GM12878 (cell line): ENCODE data around the gene NAV3. TPM values are rescaled to one million over a fixed set of nuclear protein-coding genes. Genes with fewer than 3 reads are reported as not detected.

Source experiments
- ATAC-seq: fragments of 200-7000 bp; cut with Tn5 transposase; 3 replicates; pipeline ENCODE4 v1.9.1; 2020; ENCODE audit warnings: mild to moderate bottlenecking, moderate library complexity
- BruUV-seq: library from RNA; stranded (reverse); fragments of 400-500 nt; replicated peaks from 2 replicates; lab custom pipeline; 2021; lab: Mats Ljungman, UMichigan
- CTCF ChIA-PET: fragments of 300-600 bp; sonication (Branson Sonifier 250); formaldehyde crosslinking; extraction: SDS; loops from one replicate; lab custom pipeline; 2021; ENCODE audit warnings: inconsistent platforms; lab: Yijun Ruan, JAX
- POLR2A ChIA-PET: fragments of 350-600 bp; formaldehyde crosslinking; extraction: SDS; loops from one replicate; lab custom pipeline; 2021; ENCODE audit warnings: inconsistent platforms; lab: Charles Lee
- RAD21 ChIA-PET: fragments of 300-600 bp; sonication (Branson Sonifier 250); formaldehyde crosslinking; loops from one replicate; lab custom pipeline; 2023; ENCODE audit warnings: antibody characterized with exemption; ENCODE audit not compliant: unreplicated experiment; lab: Charles Lee
- SMC1A ChIA-PET: fragments of 300-600 bp; sonication (Branson Sonifier 250); formaldehyde crosslinking; loops from one replicate; lab custom pipeline; 2023; ENCODE audit not compliant: unreplicated experiment, uncharacterized antibody; lab: Charles Lee
- DNase-seq: peaks from one replicate; pipeline ENCODE4 v3.0.0-alpha.2; 2011; ENCODE audit warnings: low read depth, low spot score
- FAIRE-seq: peaks from 3 replicates; lab custom pipeline; 2011; peaks lifted over from hg19 to GRCh38; lab: Jason Lieb, UNC
- H2AFZ ChIP-seq: 2 replicates; pipeline ENCODE4 v1.6.0; 2011; ENCODE audit warnings: low read depth, low read length, control low read depth; ENCODE audit not compliant: control insufficient read depth
- H3K27ac ChIP-seq: 2 replicates; pipeline ENCODE4 v1.5.1; 2011; ENCODE audit warnings: control low read depth; ENCODE audit not compliant: control insufficient read depth, insufficient read depth
- H3K27me3 ChIP-seq, 2 experiments: replicated peaks in 1 of 2; 2 replicates each; pipeline versions ENCODE4 v1.6.0 to v1.6.1; 2011; ENCODE audit warnings: low read length in 1 of 2; ENCODE audit not compliant: control insufficient read depth in 2 of 2, insufficient read depth in 2 of 2
- H3K36me3 ChIP-seq, 2 experiments: 2 replicates each; pipeline ENCODE4 v1.5.1; 2011; ENCODE audit warnings: low read length in 1 of 2; ENCODE audit not compliant: control insufficient read depth in 2 of 2, insufficient read depth in 2 of 2
- H3K4me1 ChIP-seq: 2 replicates; pipeline ENCODE4 v1.6.1; 2011; ENCODE audit warnings: mild to moderate bottlenecking, low read length, moderate library complexity, mixed read lengths; ENCODE audit not compliant: control insufficient read depth, insufficient read depth
- H3K4me2 ChIP-seq: 2 replicates; pipeline ENCODE4 v1.6.0; 2011; ENCODE audit warnings: control low read depth; ENCODE audit not compliant: control insufficient read depth, insufficient read depth
- H3K4me3 ChIP-seq: fragments of 200-600 bp; sonication (generic); 2 replicates; pipeline ENCODE4 v1.5.1; 2016
- H3K79me2 ChIP-seq: 2 replicates; pipeline ENCODE4 v1.6.0; 2011; ENCODE audit warnings: low read length; ENCODE audit not compliant: control insufficient read depth, insufficient read depth
- H3K9ac ChIP-seq: 2 replicates; pipeline ENCODE4 v1.8.0; 2011; ENCODE audit warnings: low read length, control low read depth, mixed read lengths; ENCODE audit not compliant: control insufficient read depth, insufficient read depth
- H3K9me3 ChIP-seq: replicated peaks from 3 replicates; pipeline ENCODE4 v1.5.1; 2011; ENCODE audit warnings: mild to moderate bottlenecking, low read length; ENCODE audit not compliant: control insufficient read depth, insufficient read depth
- H4K20me1 ChIP-seq: 2 replicates; pipeline ENCODE4 v1.6.0; 2011; ENCODE audit not compliant: control insufficient read depth, insufficient read depth
- CBX5 ChIP-seq: sonication (generic); IDR thresholded peaks from 2 replicates; pipeline ENCODE4 v1.6.1; 2016; ENCODE audit warnings: low read depth, moderate library complexity, mild to moderate bottlenecking, inconsistent platforms
- CHD4 ChIP-seq: fragments of 200-600 bp; sonication (generic); IDR thresholded peaks from 2 replicates; pipeline ENCODE4 v1.6.1; 2016; ENCODE audit warnings: mild to moderate bottlenecking
- ELK1 ChIP-seq: IDR thresholded peaks from 2 replicates; pipeline ENCODE4 v1.6.1; 2012; ENCODE audit warnings: low read depth, low read length, improper control_type of control experiment
- EP300 ChIP-seq, 2 experiments: fragments of 150-350 bp in 1 of 2; IDR thresholded peaks; 2 replicates each; pipeline ENCODE4 v1.6.1; 2011 to 2012; ENCODE audit warnings: low read depth in 2 of 2, low read length in 2 of 2, borderline replicate concordance in 1 of 2, improper control_type of control experiment in 1 of 2, inconsistent platforms in 1 of 2; ENCODE audit not compliant: control insufficient read depth in 1 of 2
- KAT2A ChIP-seq: conservative IDR thresholded peaks from 2 replicates; pipeline ENCODE4 v1.6.1; 2011; ENCODE audit warnings: low read depth, low read length; ENCODE audit not compliant: control insufficient read depth
- MXI1 ChIP-seq: fragments of 150-350 bp; IDR thresholded peaks from 2 replicates; pipeline ENCODE4 v1.6.1; 2011; ENCODE audit warnings: low read depth, mild to moderate bottlenecking, inconsistent platforms, low read length, improper control_type of control experiment
- MYC ChIP-seq: IDR thresholded peaks from 2 replicates; pipeline ENCODE4 v1.6.1; 2011; ENCODE audit warnings: mild to moderate bottlenecking, low read length, moderate library complexity, inconsistent platforms; ENCODE audit not compliant: insufficient read depth, insufficient replicate concordance, insufficient read length, severe bottlenecking
- NFYB ChIP-seq: IDR thresholded peaks from 2 replicates; pipeline ENCODE4 v1.6.1; 2011; ENCODE audit warnings: low read depth, mild to moderate bottlenecking, low read length, improper control_type of control experiment, moderate library complexity; ENCODE audit not compliant: insufficient read depth
- SUPT20H ChIP-seq: IDR thresholded peaks from 2 replicates; pipeline ENCODE4 v1.6.1; 2011; ENCODE audit warnings: low read depth, mild to moderate bottlenecking, low read length, moderate library complexity, borderline replicate concordance; ENCODE audit not compliant: control insufficient read depth
- TAF1 ChIP-seq: IDR thresholded peaks from 2 replicates; pipeline ENCODE4 v1.6.1; 2011; ENCODE audit warnings: mild to moderate bottlenecking, low read depth, low read length, borderline replicate concordance
- TCF3 ChIP-seq: IDR thresholded peaks from 2 replicates; pipeline ENCODE4 v1.6.1; 2012; ENCODE audit warnings: low read depth, mild to moderate bottlenecking, low read length, borderline replicate concordance; ENCODE audit not compliant: insufficient read depth
- USF1 ChIP-seq: IDR thresholded peaks from 2 replicates; pipeline ENCODE4 v1.6.1; 2011; ENCODE audit warnings: borderline replicate concordance, low read depth, mild to moderate bottlenecking, moderate library complexity, mixed read lengths, low read length; ENCODE audit not compliant: insufficient read depth; ENCODE audit errors: extremely low read length
- YBX1 ChIP-seq: fragments of 450-650 bp; IDR thresholded peaks from 2 replicates; pipeline ENCODE4 v1.6.1; 2016; ENCODE audit warnings: antibody characterized with exemption
- ZZZ3 ChIP-seq: IDR thresholded peaks from 2 replicates; pipeline ENCODE4 v1.6.1; 2011; ENCODE audit warnings: low read depth; ENCODE audit not compliant: control insufficient read depth, insufficient read length
- WGBS: methylation state at CpG from one replicate; pipeline ENCODE4 v1.1.6; 2016; ENCODE audit warnings: low lambda C conversion rate; ENCODE audit not compliant: insufficient replicate concordance, insufficient coverage; ENCODE audit errors: missing lambda C conversion rate; 5-methylcytosine and 5-hydroxymethylcytosine counted together
- in situ Hi-C: fragments of 300-500 bp; cut with MboI; formaldehyde crosslinking; loops from 9 replicates; pipeline ENCODE4 v1.14.3; 2018; ENCODE audit warnings: mixed read lengths
- intact Hi-C: fragments of 100-400 bp; cut with micrococcal nuclease; formaldehyde crosslinking; loops from one replicate; pipeline ENCODE4 v1.14.2; 2022; ENCODE audit not compliant: unreplicated experiment
- polyA plus RNA-seq, 11 experiments: library from polyadenylated mRNA; depleted of rRNA in 4 of 11; unstranded in 6 of 11; stranded (reverse) in 5 of 11; fragments of >200 nt; fragmentation: Nextera tagmentation in 4 of 11; fragmentation: Illumina TruSeq in 1 of 11; extraction: Ambion mirVana in 4 of 11; extraction: Trizol in 1 of 11; gene quantifications; 1 replicate in 1 of 11; 2 replicates in 10 of 11; pipeline versions ENCODE4 v1.2.1 to v1.2.3, GENCODE V29; 2011 to 2016; ENCODE audit warnings: inconsistent platforms in 2 of 11, missing spikeins in 2 of 11, low read depth in 1 of 11
- total RNA-seq, 4 experiments: library from RNA; depleted of rRNA in 3 of 4; stranded (reverse); fragments of >200 nt in 3 of 4; fragmentation: Illumina TruSeq in 1 of 4; extraction: Trizol in 1 of 4; gene quantifications; 2 replicates each; pipeline versions ENCODE4 v1.2.1 to v1.2.3, GENCODE V29; 2013 to 2021

Gene NAV3
- total and polyA plus RNA-seq, 10 of the 15 experiments (the other 5 are each of a cell fraction or from before 2014, with no cell fraction given), result 0.05 to 0.51 (median 0.22) TPM; not detected in 1

- no peaks in the 10 kb centered on the region for H3K9me3 ChIP-seq
- no peak for TF ChIP-seq YBX1
- TF ChIP-seq CBX5, result no peak
- no peak for TF ChIP-seq MYC
- TF ChIP-seq ZZZ3, result no peak
- no peak for TF ChIP-seq KAT2A
- TF ChIP-seq CHD4, result no peak
- TF ChIP-seq TCF3, result no peak
- TF ChIP-seq EP300 (IDR thresholded peaks at IDR 0.05; ENCODE audit: borderline replicate concordance in 1 of 2, control insufficient read depth in 1 of 2, low read depth in 2 of 2, low read length in 2 of 2), result no peak
- no peak for TF ChIP-seq USF1
- no peak for TF ChIP-seq ELK1
- TF ChIP-seq TAF1, result no peak
- no peak for TF ChIP-seq MXI1
- TF ChIP-seq SUPT20H, result no peak
- TF ChIP-seq NFYB, result no peak
- ATAC-seq (no peak), DNase-seq (no peak), FAIRE-seq (no peak)
- BruUV-seq, result no TSS peak
- WGBS, result 0% methylated on average over 1 of the region's 1 CpG
- in situ Hi-C loops, result no loop called here
- CTCF ChIA-PET, result interaction anchor here (1.0 kb wide), 1 partner anchor 13 kb away, joined by 4 read pairs; no protein-coding TSS in a partner anchor
- no peak overlapping the region for H2AFZ ChIP-seq
- POLR2A ChIA-PET, result no interaction called here
- SMC1A ChIA-PET, result no interaction called here
- H3K4me3 ChIP-seq, result no peak overlapping the region
- H3K4me1 ChIP-seq, result no peaks in the 10 kb centered on the region
- no peak overlapping the region for H3K4me2 ChIP-seq
- no peaks in the 10 kb centered on the region for H3K79me2 ChIP-seq
- H4K20me1 ChIP-seq, result no peaks in the 10 kb centered on the region
- intact Hi-C loops, result no loop called here
- no peaks in the 10 kb centered on the region for H3K27me3 ChIP-seq
- no peak overlapping the region for H3K27ac ChIP-seq
- RAD21 ChIA-PET, result no interaction called here
- H3K36me3 ChIP-seq, result no peaks in the 10 kb centered on the region
- H3K9ac ChIP-seq, result no peak overlapping the region
These were observed 369.2 kb downstream of the NAV3 start for GRCh38 chr12:78199926-78200325.
